ENCODE measurements around the gene FCRL5.

Gene FCRL5

GRCh38 chr1:157523774-157524493 is 28.4 kb downstream of the FCRL5 start:
- no peak for DNase-seq (ENCODE audit: low spot score)

- DNase-seq (ENCODE audit: low spot score), result no peak
These were observed 31.3 kb downstream of the FCRL5 start for GRCh38 chr1:157521056-157521455.

- no peak for DNase-seq (ENCODE audit: low spot score)
These were observed 31.9 kb downstream of the FCRL5 start for GRCh38 chr1:157520386-157520935.

- no peak for DNase-seq (ENCODE audit: low spot score)
These were observed 32.9 kb downstream of the FCRL5 start for GRCh38 chr1:157519451-157519850.

GRCh38 chr1:157517016-157517415 is 35.3 kb downstream of the FCRL5 start:
- DNase-seq (ENCODE audit: low spot score), result no peak

GRCh38 chr1:157515709-157516108 is 36.6 kb downstream of the FCRL5 start:
- no peak for DNase-seq (ENCODE audit: low spot score)

GRCh38 chr1:157515141-157515540 is 37.2 kb downstream of the FCRL5 start:
- no peak for DNase-seq (ENCODE audit: low spot score)

GRCh38 chr1:157512036-157512969 is 40.0 kb downstream of the FCRL5 start:
- no peak for DNase-seq (ENCODE audit: low spot score)

- no peak for DNase-seq (ENCODE audit: low spot score)
These were observed 42.6 kb downstream of the FCRL5 start for GRCh38 chr1:157509546-157510232.

GRCh38 chr1:157505481-157506272 is 46.6 kb downstream of the FCRL5 start:
- peak; percentile 73 for DNase-seq (ENCODE audit: low spot score)

GRCh38 chr1:157504646-157505045 is 47.7 kb downstream of the FCRL5 start:
- no peak for DNase-seq (ENCODE audit: low spot score)

GRCh38 chr1:157499521-157499920 is 52.8 kb downstream of the FCRL5 start:
- DNase-seq (ENCODE audit: low spot score), result no peak

GRCh38 chr1:157498736-157499090 is 53.6 kb downstream of the FCRL5 start:
- no peak for DNase-seq (ENCODE audit: low spot score)

- no peak for DNase-seq (ENCODE audit: low spot score)
These were observed 54.2 kb downstream of the FCRL5 start for GRCh38 chr1:157497987-157498735.

GRCh38 chr1:157497284-157497683 is 55.0 kb downstream of the FCRL5 start:
- DNase-seq (ENCODE audit: low spot score), result no peak

GRCh38 chr1:157496121-157496526 is 56.2 kb downstream of the FCRL5 start:
- peak; percentile 39 for DNase-seq (ENCODE audit: low spot score)

GRCh38 chr1:157495285-157495684 is 57.0 kb downstream of the FCRL5 start:
- no peak for DNase-seq (ENCODE audit: low spot score)

GRCh38 chr1:157494093-157494492 is 58.2 kb downstream of the FCRL5 start:
- DNase-seq (ENCODE audit: low spot score), result no peak

GRCh38 chr1:157490467-157491165 is 61.7 kb downstream of the FCRL5 start:
- DNase-seq (ENCODE audit: low spot score), result peak; percentile 38

GRCh38 chr1:157488156-157488555 is 64.2 kb downstream of the FCRL5 start:
- DNase-seq (ENCODE audit: low spot score), result no peak
